Heart right ventricle (tissue), 16 donors: Measurements from ENCODE around the gene MPRIP. TPM values are rescaled to one million over a fixed set of nuclear protein-coding genes. Genes with fewer than 3 reads are reported as not detected.

Source experiments
- ATAC-seq, 8 donors: fragments of 200-7000 bp; cut with Tn5 transposase; one replicate each; pipeline ENCODE4 v1.9.1; 2020; ENCODE audit warnings: mild to moderate bottlenecking in 8 of 8, moderate library complexity in 8 of 8, moderate number of reproducible peaks in 1 of 8
- DNase-seq, 2 donors: peaks; one replicate each; pipeline ENCODE4 v3.0.0-alpha.2; 2020
- H3K27ac ChIP-seq, 10 donors: fragments of 200-600 bp; sonication (generic) in 2 of 10; one replicate each; pipeline versions ENCODE4 v1.5.0 to v1.8.0; 2020 to 2022; ENCODE audit warnings: mild to moderate bottlenecking in 3 of 10
- H3K27me3 ChIP-seq, 7 donors: fragments of 200-600 bp; one replicate each; pipeline ENCODE4 v1.8.0; 2021 to 2022; ENCODE audit warnings: mild to moderate bottlenecking in 2 of 7
- H3K36me3 ChIP-seq, 9 donors: fragments of 200-600 bp; sonication (generic) in 1 of 9; one replicate each; pipeline versions ENCODE4 v1.5.0 to v1.8.0; 2020 to 2022; ENCODE audit warnings: mild to moderate bottlenecking in 2 of 9
- H3K4me1 ChIP-seq, 9 donors: fragments of 200-600 bp; sonication (generic) in 1 of 9; one replicate each; pipeline versions ENCODE4 v1.5.0 to v1.8.0; 2020 to 2022; ENCODE audit warnings: mild to moderate bottlenecking in 4 of 9
- H3K4me3 ChIP-seq, 10 donors: fragments of 200-600 bp; sonication (generic) in 2 of 10; one replicate each; pipeline versions ENCODE4 v1.5.0 to v1.8.0; 2020 to 2022; ENCODE audit warnings: mild to moderate bottlenecking in 7 of 10, moderate library complexity in 2 of 10
- H3K9me3 ChIP-seq, 11 donors: fragments of 200-600 bp in 10 of 11; sonication (generic) in 2 of 11; one replicate each; pipeline versions ENCODE4 v1.5.0 to v1.8.0; 2013 to 2022; ENCODE audit warnings: mild to moderate bottlenecking in 2 of 11, control low read depth in 1 of 11, moderate library complexity in 1 of 11
- WGBS, 2 donors: extraction: QIAGEN DNeasy Blood & Tissue Kit; methylation state at CpG; one replicate each; pipeline ENCODE4 v1.1.7; 2013; ENCODE audit warnings: inconsistent platforms in 1 of 2; 5-methylcytosine and 5-hydroxymethylcytosine counted together
- intact Hi-C, 10 donors: fragments of 100-400 bp; cut with DNase I; formaldehyde crosslinking; loops; one replicate each; pipeline versions ENCODE4 v1.11.1 to v1.14.2; 2022
- polyA plus RNA-seq, 2 donors: library from polyadenylated mRNA; stranded (reverse); fragments of 200-250 nt; gene quantifications; one replicate each; pipeline ENCODE4 v1.2.3, GENCODE V29; 2013
- total RNA-seq, 10 donors: library from RNA; stranded (reverse); fragmentation: NEBNext Ultra II Directional in 3 of 10; extraction: Animal tissue kit (Norgen Biotek cat#: 25700) in 3 of 10; gene quantifications; one replicate each; pipeline versions ENCODE4 v1.2.1 to v1.2.4, GENCODE V29; 2021 to 2023
- TF ChIP-seq, protein P1 (sequence below), 9 donors: fragments of 200-600 bp; sonication (generic) in 2 of 9; IDR thresholded peaks; one replicate each; pipeline versions ENCODE4 v1.5.0 to v1.8.0; 2021 to 2022; ENCODE audit warnings: antibody characterized with exemption in 9 of 9, mild to moderate bottlenecking in 5 of 9, moderate library complexity in 1 of 9
- donor health status: Arrhythmogenic right ventricular cardiomyopathy.
- donor health status: ischemic (EF 13 %, LVEDD 7.1; RV severe dilation, severe dysfunction).
- donor health status: healthy with polysubstance abuse.
- donor health status: DM: no; HTN: yes; CAD: no.
- donor health status: DM: no; HTN: no; CAD: no.
- donor health status: ischemic (EF 25% LVEDD 6.9; RV normal size, moderate dysfunction).
- donor health status: ischemic (EF 25% LVEDD 5.7; RV mildly dilated, moderate dysfunction).
- donor health status: healthy.
- donor health status: DM: yes; HTN: yes; CAD: no.
- donor health status: Ischemic cardiomyopathy.
- donor health status: ischemic (EF 35%, LVEDD 5.7; RV mildly dilated, moderate dysfunction).
- donor health status: nonischemic (EF 11% LVEDD 7.7; RV severe dilation, severe dysfunction).
- donor health status: DM: yes; HTN: yes; CAD: no.
- donor health status: PGD.
- donor health status: ischemic (EF 29% LVEDD 5.4; RV normal size, mild dysfunction).
- donor health status: nonischemic (EF 23%, LVEDD 6.1; RV moderate dilation, normal function).

MPRIP gene
- total and polyA plus RNA-seq, 12 donors, result 225 to 409 (median 321) TPM

GRCh38 chr17:17237026-17237799, 195.0 kb downstream of the MPRIP start, which contains the start of gene FLCN:
FLCN (minus strand) TSS chr17:17237168; CDS start chr17:17228137, 9,031 bp downstream.
- DNase-seq (peak; percentile 92 to 94), ATAC-seq (peak; percentile 94 to 98 (median 96))
- intact Hi-C loops, result loop anchor here in 8 of 10 donors (2.0 to 10.0 kb wide), 8 partner anchors 45 to 235 kb away; partner anchors contain the start of gene COPS3 (in 1 of the 8)
- no peaks in the 10 kb centered on the region for H3K27me3 ChIP-seq
- no peaks in the 10 kb centered on the region for H3K9me3 ChIP-seq
- TF ChIP-seq, protein P1, sequence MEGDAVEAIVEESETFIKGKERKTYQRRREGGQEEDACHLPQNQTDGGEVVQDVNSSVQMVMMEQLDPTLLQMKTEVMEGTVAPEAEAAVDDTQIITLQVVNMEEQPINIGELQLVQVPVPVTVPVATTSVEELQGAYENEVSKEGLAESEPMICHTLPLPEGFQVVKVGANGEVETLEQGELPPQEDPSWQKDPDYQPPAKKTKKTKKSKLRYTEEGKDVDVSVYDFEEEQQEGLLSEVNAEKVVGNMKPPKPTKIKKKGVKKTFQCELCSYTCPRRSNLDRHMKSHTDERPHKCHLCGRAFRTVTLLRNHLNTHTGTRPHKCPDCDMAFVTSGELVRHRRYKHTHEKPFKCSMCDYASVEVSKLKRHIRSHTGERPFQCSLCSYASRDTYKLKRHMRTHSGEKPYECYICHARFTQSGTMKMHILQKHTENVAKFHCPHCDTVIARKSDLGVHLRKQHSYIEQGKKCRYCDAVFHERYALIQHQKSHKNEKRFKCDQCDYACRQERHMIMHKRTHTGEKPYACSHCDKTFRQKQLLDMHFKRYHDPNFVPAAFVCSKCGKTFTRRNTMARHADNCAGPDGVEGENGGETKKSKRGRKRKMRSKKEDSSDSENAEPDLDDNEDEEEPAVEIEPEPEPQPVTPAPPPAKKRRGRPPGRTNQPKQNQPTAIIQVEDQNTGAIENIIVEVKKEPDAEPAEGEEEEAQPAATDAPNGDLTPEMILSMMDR (IDR thresholded peaks at IDR 0.05), result no peak
- H3K4me3 ChIP-seq, result peak within 1 kb of the TSS; percentile 85 to 100 (median 94)
- 0 to 1% methylated on average over 53 of the region's 53 CpGs for WGBS, 2 donors
- H3K27ac ChIP-seq, result peak within 1 kb of the TSS; percentile 88 to 99 (median 98)
- peaks cover 2 to 46% (median 34%) of the 10 kb centered on the region in 9 donors for H3K4me1 ChIP-seq
- peaks cover 0 to 11% (median 0%) of the 10 kb centered on the region in 9 donors for H3K36me3 ChIP-seq

DNA sequence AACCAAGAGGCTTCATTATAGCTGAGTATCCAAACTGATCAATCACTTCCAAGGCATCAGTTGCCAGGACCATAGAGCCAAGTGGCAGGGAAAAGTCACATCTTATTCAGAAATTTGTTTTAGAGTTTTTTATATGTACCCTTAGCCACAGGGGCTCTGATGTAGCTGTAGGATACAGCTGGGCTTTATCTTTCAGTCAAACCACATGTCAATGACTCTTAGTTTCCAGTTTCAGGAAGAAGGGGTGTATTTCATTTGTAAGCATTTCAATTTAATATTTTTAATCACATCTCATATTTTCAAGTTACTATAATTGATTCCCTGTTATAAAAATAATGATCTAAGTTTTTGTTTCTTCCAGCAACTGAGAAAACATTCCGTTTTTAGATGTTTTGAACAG, 197.6 kb downstream of the MPRIP start:
- TF ChIP-seq, protein P1 (IDR thresholded peaks at IDR 0.05), result no peak
- 67 to 87% methylated on average over 1 of the region's 1 CpG for WGBS, 2 donors
- intact Hi-C loops, result loop anchor here in 9 of 10 donors (5.0 to 10.0 kb wide), 7 partner anchors 42 to 238 kb away; partner anchors contain the start of gene COPS3 (in 1 of the 9)
- ATAC-seq, result no peak
- Histone ChIP-seq H3K27ac (no peak overlapping the region), H3K9me3 (no peaks in the 10 kb centered on the region), H3K36me3 (no peaks in the 10 kb centered on the region), H3K27me3 (no peaks in the 10 kb centered on the region), H3K4me3 (no peak overlapping the region), H3K4me1 (peaks cover 2 to 23% (median 14%) of the 10 kb centered on the region in 9 donors)
- DNase-seq, result no peak

- no peaks in the 10 kb centered on the region for H3K9me3 ChIP-seq
- peaks cover 0 to 9% (median 0%) of the 10 kb centered on the region in 9 donors for H3K4me1 ChIP-seq
- TF ChIP-seq, protein P1 (IDR thresholded peaks at IDR 0.05), result no peak
- no peak for ATAC-seq
- WGBS, 2 donors, result 86 to 89% methylated on average over 10 of the region's 10 CpGs
- no peak overlapping the region for H3K4me3 ChIP-seq
- H3K27ac ChIP-seq, result no peak overlapping the region
- intact Hi-C loops, result loop anchor here in 1 of 10 donors (10.0 kb wide), 1 partner anchor 237 kb away; no protein-coding TSS in a partner anchor
- no peaks in the 10 kb centered on the region for H3K27me3 ChIP-seq
- peaks cover 0 to 17% (median 7%) of the 10 kb centered on the region in 9 donors for H3K36me3 ChIP-seq
- no peak for DNase-seq
Observed at GRCh38 chr17:17241656-17242055, 199.4 kb downstream of the MPRIP start.

GRCh38 chr17:17242246-17242645, 200.0 kb downstream of the MPRIP start:
- no peaks in the 10 kb centered on the region for H3K9me3 ChIP-seq
- WGBS, 2 donors, result 94 to 95% methylated on average over 7 of the region's 7 CpGs
- TF ChIP-seq, protein P1 (IDR thresholded peaks at IDR 0.05), result no peak
- DNase-seq (no peak), ATAC-seq (no peak)
- H3K4me1 ChIP-seq, result peaks cover 0 to 9% (median 0%) of the 10 kb centered on the region in 9 donors
- peaks cover 0 to 23% (median 9%) of the 10 kb centered on the region in 9 donors for H3K36me3 ChIP-seq
- no peaks in the 10 kb centered on the region for H3K27me3 ChIP-seq
- no peak overlapping the region for H3K27ac ChIP-seq
- intact Hi-C loops, result loop anchor here in 1 of 10 donors (10.0 kb wide), 1 partner anchor 237 kb away; no protein-coding TSS in a partner anchor
- no peak overlapping the region for H3K4me3 ChIP-seq

Other genes with a start within 250 kb of the MPRIP start
- not detected for gene TNFRSF13B, start 70.3 kb upstream of the MPRIP start, total RNA-seq
- gene TNFRSF13B, start 70.3 kb upstream of the MPRIP start, polyA plus RNA-seq, result not detected
- gene PLD6, start 163.9 kb downstream of the MPRIP start, total RNA-seq, result 10 to 100 TPM in 2 of 10 donors, 1 to 10 TPM in 8; 6.0 to 16.3 (median 8.2) TPM
- gene PLD6, start 163.9 kb downstream of the MPRIP start, polyA plus RNA-seq, result 1 to 10 TPM; 3.7 to 6.9 TPM
- gene FLCN, start 194.7 kb downstream of the MPRIP start, total RNA-seq, result 10 to 100 TPM; 26.4 to 45.7 (median 35.8) TPM
- 10 to 100 TPM; 16.0 to 78.2 TPM for gene FLCN, start 194.7 kb downstream of the MPRIP start, polyA plus RNA-seq
- gene COPS3, start 238.8 kb downstream of the MPRIP start, total RNA-seq, result 10 to 100 TPM; 63.8 to 84.4 (median 71.1) TPM
- 10 to 100 TPM; 23.4 to 84.6 TPM for gene COPS3, start 238.8 kb downstream of the MPRIP start, polyA plus RNA-seq